Naive B cell (primary cell): ENCODE results near the gene HEATR1. TPM values are rescaled to one million over a fixed set of nuclear protein-coding genes. Genes with fewer than 3 reads are reported as not detected.

Experiments used
- ATAC-seq, 2 donors: fragments of 150-1000 bp; cut with Tn5 transposase; 2 replicates each; pipeline ENCODE4 v1.10.0; 2021; ENCODE audit warnings: low read depth in 2 of 2, mild to moderate bottlenecking in 2 of 2, moderate library complexity in 2 of 2
- DNase-seq: peaks from one replicate; pipeline ENCODE4 v3.0.0; 2022
- H3K27ac Mint-ChIP-seq, 6 donors: one replicate each; pipeline ENCODE4 v1.8.0; 2020 to 2022; ENCODE audit warnings: mild to moderate bottlenecking in 6 of 6, mixed read lengths in 6 of 6, moderate library complexity in 5 of 6, inconsistent platforms in 2 of 6
- H3K27me3 Mint-ChIP-seq, 3 donors: one replicate each; pipeline ENCODE4 v1.8.0; 2021 to 2022; ENCODE audit warnings: mixed read lengths in 3 of 3, mild to moderate bottlenecking in 1 of 3
- H3K36me3 Mint-ChIP-seq, 2 donors: one replicate each; pipeline ENCODE4 v1.8.0; 2020 to 2022; ENCODE audit warnings: mixed read lengths in 2 of 2, inconsistent platforms in 1 of 2, mild to moderate bottlenecking in 1 of 2
- H3K4me1 Mint-ChIP-seq, 3 donors: one replicate each; pipeline ENCODE4 v1.8.0; 2020 to 2022; ENCODE audit warnings: mixed read lengths in 3 of 3, inconsistent platforms in 1 of 3, mild to moderate bottlenecking in 1 of 3, moderate library complexity in 1 of 3
- H3K4me3 Mint-ChIP-seq, 8 donors: one replicate each; pipeline ENCODE4 v1.8.0; 2020 to 2022; ENCODE audit warnings: mild to moderate bottlenecking in 8 of 8, mixed read lengths in 8 of 8, moderate library complexity in 8 of 8, inconsistent platforms in 2 of 8
- H3K9me3 Mint-ChIP-seq, 7 donors: one replicate each; pipeline ENCODE4 v1.8.0; 2020 to 2022; ENCODE audit warnings: mixed read lengths in 7 of 7, mild to moderate bottlenecking in 5 of 7, inconsistent platforms in 2 of 7, moderate library complexity in 1 of 7
- polyA plus RNA-seq, 6 donors: library from polyadenylated mRNA; unstranded; fragments of 300-500 nt; fragmentation: Illumina TruSeq; gene quantifications; one replicate each; pipeline ENCODE4 v1.2.3, GENCODE V29; 2021; ENCODE audit warnings: low read depth in 6 of 6

HEATR1 gene
- polyA plus RNA-seq, 6 donors from 2014 or later = 4.6 to 16.9 (median 11.7) TPM

GRCh38 chr1:236523704-236524141 is 80.6 kb downstream of the HEATR1 start, which contains the start of gene LGALS8:
Gene LGALS8, plus strand, starts transcription at chr1:236523982. Its CDS starts 2,089 bp downstream, at chr1:236526071.
- Mint-ChIP-seq H3K9me3 (peaks cover 0 to 3% (median 0%) of the 10 kb centered on the region in 7 donors), H3K4me3 (peak within 1 kb of the TSS; percentile 92 to 99 (median 96)), H3K36me3 (peaks cover 14 to 16% of the 10 kb centered on the region in 2 donors), H3K4me1 (peaks cover 6 to 21% (median 9%) of the 10 kb centered on the region in 3 donors), H3K27me3 (no peaks in the 10 kb centered on the region), H3K27ac (peak within 1 kb of the TSS; percentile 96 to 99 (median 98))
- peak; percentile 57 for ATAC-seq
- peak; percentile 73 for DNase-seq

GRCh38 chr1:236522937-236523703 is 81.2 kb downstream of the HEATR1 start:
- Mint-ChIP-seq H3K36me3 (peaks cover 14 to 16% of the 10 kb centered on the region in 2 donors), H3K27me3 (no peaks in the 10 kb centered on the region), H3K4me1 (peaks cover 6 to 21% (median 9%) of the 10 kb centered on the region in 3 donors), H3K27ac (peak overlapping the region; percentile 90 to 99 (median 97)), H3K9me3 (peaks cover 0 to 3% (median 0%) of the 10 kb centered on the region in 7 donors), H3K4me3 (peak overlapping the region; percentile 92 to 99 (median 96))
- ATAC-seq = no peak
- peak; percentile 7 for DNase-seq

- peaks cover 0 to 3% (median 0%) of the 10 kb centered on the region in 7 donors for H3K9me3 Mint-ChIP-seq
- H3K36me3 Mint-ChIP-seq = no peaks in the 10 kb centered on the region
- DNase-seq (no peak), ATAC-seq (no peak)
- peaks cover 6 to 21% (median 9%) of the 10 kb centered on the region in 3 donors for H3K4me1 Mint-ChIP-seq
- H3K27ac Mint-ChIP-seq = no peak overlapping the region
- peak overlapping the region in 1 of 8 donors; percentile 92 for H3K4me3 Mint-ChIP-seq
- no peaks in the 10 kb centered on the region for H3K27me3 Mint-ChIP-seq
Observed at GRCh38 chr1:236520445-236521005, 83.8 kb downstream of the HEATR1 start.

DNA sequence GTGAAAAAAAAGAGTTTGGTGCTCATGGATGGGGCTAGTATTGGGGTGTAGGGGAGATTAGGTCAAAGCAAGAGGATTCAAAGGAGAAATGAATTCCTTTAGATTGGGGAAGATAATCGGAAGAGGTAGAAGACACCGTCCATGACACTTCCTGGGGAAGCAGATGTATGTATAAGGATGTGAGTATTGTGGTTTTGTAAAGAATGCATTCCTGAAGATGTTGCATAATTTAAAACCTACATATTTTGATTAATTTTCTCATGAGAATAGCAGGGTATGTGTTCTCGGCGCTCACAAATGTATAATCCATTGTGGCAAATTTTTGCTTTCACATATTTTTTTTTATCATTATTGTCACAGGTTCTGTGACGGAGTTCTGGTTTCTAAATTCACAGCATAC is 86.0 kb downstream of the HEATR1 start:
- no peaks in the 10 kb centered on the region for H3K36me3 Mint-ChIP-seq
- no peak for DNase-seq
- peak overlapping the region in 1 of 6 donors; percentile 6 for H3K27ac Mint-ChIP-seq
- H3K9me3 Mint-ChIP-seq = peaks cover 0 to 3% (median 0%) of the 10 kb centered on the region in 7 donors
- H3K4me1 Mint-ChIP-seq = peaks cover 0 to 6% (median 3%) of the 10 kb centered on the region in 3 donors
- H3K27me3 Mint-ChIP-seq = no peaks in the 10 kb centered on the region
- ATAC-seq = no peak
- no peak overlapping the region for H3K4me3 Mint-ChIP-seq

- Mint-ChIP-seq H3K27me3 (no peaks in the 10 kb centered on the region), H3K4me1 (no peaks in the 10 kb centered on the region), H3K36me3 (no peaks in the 10 kb centered on the region), H3K9me3 (peaks cover 0 to 3% (median 0%) of the 10 kb centered on the region in 7 donors), H3K4me3 (no peak overlapping the region), H3K27ac (no peak overlapping the region)
- ATAC-seq = no peak
- DNase-seq = no peak
Observed at GRCh38 chr1:236516929-236517704, 87.2 kb downstream of the HEATR1 start.

GRCh38 chr1:236515443-236515958 is 88.8 kb downstream of the HEATR1 start:
- H3K27ac Mint-ChIP-seq = peak overlapping the region in 1 of 6 donors; percentile 23
- ATAC-seq = no peak
- H3K4me3 Mint-ChIP-seq = peak overlapping the region in 1 of 8 donors; percentile 60
- no peaks in the 10 kb centered on the region for H3K4me1 Mint-ChIP-seq
- H3K9me3 Mint-ChIP-seq = no peaks in the 10 kb centered on the region
- H3K36me3 Mint-ChIP-seq = no peaks in the 10 kb centered on the region
- H3K27me3 Mint-ChIP-seq = no peaks in the 10 kb centered on the region
- DNase-seq = no peak

GRCh38 chr1:236514703-236515442 is 89.4 kb downstream of the HEATR1 start:
- Mint-ChIP-seq H3K27me3 (no peaks in the 10 kb centered on the region), H3K4me1 (no peaks in the 10 kb centered on the region), H3K27ac (no peak overlapping the region), H3K36me3 (no peaks in the 10 kb centered on the region), H3K4me3 (no peak overlapping the region), H3K9me3 (no peaks in the 10 kb centered on the region)
- DNase-seq (no peak), ATAC-seq (no peak)

GRCh38 chr1:236511735-236512418 is 92.4 kb downstream of the HEATR1 start:
- Mint-ChIP-seq H3K36me3 (no peaks in the 10 kb centered on the region), H3K27ac (peak overlapping the region in 1 of 6 donors; percentile 72)

DNA sequence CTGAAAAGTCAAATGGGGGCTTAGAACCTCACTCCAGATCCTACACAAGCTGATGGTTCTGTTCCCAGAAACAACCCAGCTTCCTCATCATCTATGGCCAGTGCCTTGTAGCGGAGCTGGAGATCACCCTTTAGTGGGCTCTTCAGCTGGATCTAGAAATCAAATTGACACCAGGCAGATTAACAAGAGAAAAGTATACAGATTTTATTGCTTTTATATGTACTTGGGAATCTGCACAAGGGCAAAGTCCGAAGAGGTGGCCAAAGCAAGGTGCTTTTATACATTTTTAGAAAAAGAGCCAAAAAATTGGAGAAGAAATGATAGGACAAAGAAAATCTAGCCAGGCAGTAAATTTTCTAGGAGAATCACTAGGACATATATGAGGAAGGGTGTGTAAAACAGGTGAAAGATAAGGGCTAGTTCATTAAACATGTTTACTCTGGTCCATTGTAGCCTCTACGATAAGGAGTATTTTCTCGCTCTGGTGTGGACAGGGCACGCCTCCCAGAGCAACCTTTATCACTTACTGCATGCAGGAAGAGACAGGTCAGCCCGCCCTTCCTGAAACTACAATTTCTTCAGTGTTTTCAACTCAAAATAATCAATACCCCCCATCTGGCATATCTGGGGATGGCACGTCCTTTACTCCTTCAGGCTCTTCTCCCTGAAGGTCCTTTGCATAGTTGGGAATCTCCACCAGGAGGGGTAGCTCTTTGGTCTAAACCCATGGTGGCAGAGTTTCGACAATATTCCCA is 94.5 kb downstream of the HEATR1 start:
- H3K4me1 Mint-ChIP-seq = peaks cover 0 to 5% (median 0%) of the 10 kb centered on the region in 3 donors
- no peak overlapping the region for H3K27ac Mint-ChIP-seq
- no peak overlapping the region for H3K4me3 Mint-ChIP-seq
- H3K27me3 Mint-ChIP-seq = peaks cover 0 to 8% (median 0%) of the 10 kb centered on the region in 3 donors
- H3K36me3 Mint-ChIP-seq = no peaks in the 10 kb centered on the region
- DNase-seq (no peak), ATAC-seq (no peak)
- no peaks in the 10 kb centered on the region for H3K9me3 Mint-ChIP-seq

More at GRCh38 chr1:236511735-236512418, 92.4 kb downstream of the HEATR1 start:
- DNase-seq (no peak), ATAC-seq (no peak)
- Mint-ChIP-seq H3K4me3 (no peak overlapping the region), H3K27me3 (peaks cover 0 to 8% (median 0%) of the 10 kb centered on the region in 3 donors), H3K4me1 (peaks cover 0 to 5% (median 0%) of the 10 kb centered on the region in 3 donors), H3K9me3 (no peaks in the 10 kb centered on the region)

DNA sequence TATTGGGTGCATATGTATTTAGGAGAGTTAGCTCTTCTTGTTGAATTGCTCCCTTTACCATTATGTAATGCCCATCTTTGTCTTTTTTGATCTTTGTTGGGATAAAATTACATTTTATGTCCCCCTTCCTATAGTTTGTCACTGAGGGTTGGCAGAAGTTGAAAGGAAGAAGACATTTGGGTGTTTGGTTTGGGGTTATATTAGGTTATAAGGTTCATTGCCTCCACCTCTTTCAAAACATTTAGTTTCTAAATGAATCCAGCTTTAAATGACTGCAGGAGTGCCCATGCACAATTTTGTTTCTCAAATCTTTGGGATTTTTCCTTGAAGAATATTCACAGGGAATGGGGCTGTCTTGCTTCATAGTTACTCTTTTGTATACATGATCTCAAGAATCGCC is 95.1 kb downstream of the HEATR1 start:
- Mint-ChIP-seq H3K36me3 (no peaks in the 10 kb centered on the region), H3K27me3 (peaks cover 0 to 8% (median 0%) of the 10 kb centered on the region in 3 donors), H3K27ac (no peak overlapping the region), H3K4me1 (peaks cover 0 to 5% (median 0%) of the 10 kb centered on the region in 3 donors), H3K9me3 (no peaks in the 10 kb centered on the region), H3K4me3 (no peak overlapping the region)
- no peak for ATAC-seq
- no peak for DNase-seq

GRCh38 chr1:236508593-236509027 is 95.7 kb downstream of the HEATR1 start:
- peak overlapping the region in 1 of 6 donors; percentile 88 for H3K27ac Mint-ChIP-seq
- no peak overlapping the region for H3K4me3 Mint-ChIP-seq
- DNase-seq = no peak

More at GRCh38 chr1:236508593-236509027, 95.7 kb downstream of the HEATR1 start:
- H3K36me3 Mint-ChIP-seq = no peaks in the 10 kb centered on the region
- no peak for ATAC-seq
- peaks cover 0 to 5% (median 0%) of the 10 kb centered on the region in 3 donors for H3K4me1 Mint-ChIP-seq
- peaks cover 0 to 8% (median 0%) of the 10 kb centered on the region in 3 donors for H3K27me3 Mint-ChIP-seq
- H3K9me3 Mint-ChIP-seq = no peaks in the 10 kb centered on the region
